ENCODE measurements around the gene TRDN.
"Not testable (repeated sequence)": the region's sequence is repeated elsewhere in the genome, so short reads cannot be mapped to it uniquely, and the experiment has no call there.

The TRDN gene

DNA sequence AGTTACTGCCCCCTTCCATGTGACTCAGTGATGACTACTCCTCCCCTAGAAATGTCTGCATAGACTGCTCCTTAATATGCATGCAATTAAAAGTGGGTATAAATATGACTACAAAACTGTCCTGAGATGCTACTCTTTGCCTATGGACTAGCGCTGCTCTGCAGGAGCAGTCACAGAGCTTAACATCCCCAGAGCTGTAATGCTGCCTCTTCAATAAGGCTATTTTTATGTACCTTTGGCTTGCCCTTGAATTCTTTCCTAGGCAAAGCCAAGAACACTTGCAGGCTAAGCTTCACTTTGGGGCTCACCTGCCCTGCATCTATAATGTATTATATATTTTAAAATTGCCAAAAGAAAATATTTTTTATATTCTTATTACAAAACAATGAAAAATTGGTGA, 341.6 kb downstream of the TRDN start:
- no peak for DNase-seq (ENCODE audit: low spot score)

DNA sequence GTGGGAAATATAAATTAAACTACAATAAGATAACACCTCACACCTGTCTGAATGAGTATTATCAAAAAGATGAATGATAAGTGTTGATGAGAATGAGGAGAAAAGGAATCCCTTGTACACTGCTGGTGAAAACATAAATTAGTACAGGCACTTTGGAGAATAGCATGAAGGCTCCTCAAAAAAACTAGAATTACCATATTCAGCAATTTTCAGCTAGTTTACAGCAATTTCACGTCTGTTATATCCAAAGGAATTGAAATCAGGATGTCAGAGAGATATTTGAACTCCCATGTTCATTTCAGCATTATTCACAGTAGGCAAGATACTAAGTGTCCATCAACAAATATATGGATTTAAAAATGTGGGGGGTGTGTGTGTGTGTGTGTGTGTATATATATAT, 348.1 kb downstream of the TRDN start:
- DNase-seq (ENCODE audit: low spot score), result no peak

GRCh38 chr6:123276546-123276980, 360.2 kb downstream of the TRDN start:
- DNase-seq (ENCODE audit: low spot score), result no peak

DNA sequence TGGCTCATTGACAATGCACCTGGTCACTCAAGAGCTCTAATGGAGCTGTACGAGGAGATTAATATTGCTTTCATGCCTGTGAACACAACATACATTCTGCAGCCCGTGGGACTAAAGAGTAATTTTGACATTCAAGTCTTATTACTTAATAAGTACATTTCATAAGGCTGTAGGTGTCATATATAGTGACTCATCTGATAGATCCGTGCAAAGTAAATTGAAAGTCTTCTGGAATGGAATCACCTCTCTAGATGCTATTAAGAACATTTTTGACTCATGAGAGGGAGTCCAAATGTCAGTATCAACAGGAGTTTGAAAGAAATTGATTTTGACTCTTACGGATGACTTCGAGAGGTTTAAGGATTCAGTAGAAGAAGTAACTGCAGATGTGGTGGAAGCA, 372.8 kb downstream of the TRDN start:
- DNase-seq (ENCODE audit: low spot score), result no peak

DNA sequence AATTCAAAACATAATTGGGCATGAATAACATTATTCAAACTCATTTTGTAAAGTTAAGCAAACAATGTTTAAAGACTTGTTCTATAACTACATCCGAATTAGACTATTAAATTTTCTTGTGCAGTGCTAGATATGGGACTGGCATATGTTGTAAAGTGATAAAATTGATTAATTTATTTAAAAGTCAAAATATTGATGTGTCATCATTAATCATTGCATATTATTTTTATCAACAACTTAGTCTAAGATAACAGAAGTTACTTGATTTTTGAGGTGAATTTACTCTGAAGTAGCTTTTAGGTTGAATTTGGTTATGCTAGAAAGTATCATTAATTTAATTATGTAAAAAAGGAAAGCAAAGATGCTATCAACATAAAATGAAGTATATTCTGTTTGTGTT, 396.1 kb downstream of the TRDN start:
- no peak for DNase-seq (ENCODE audit: low spot score)

DNA sequence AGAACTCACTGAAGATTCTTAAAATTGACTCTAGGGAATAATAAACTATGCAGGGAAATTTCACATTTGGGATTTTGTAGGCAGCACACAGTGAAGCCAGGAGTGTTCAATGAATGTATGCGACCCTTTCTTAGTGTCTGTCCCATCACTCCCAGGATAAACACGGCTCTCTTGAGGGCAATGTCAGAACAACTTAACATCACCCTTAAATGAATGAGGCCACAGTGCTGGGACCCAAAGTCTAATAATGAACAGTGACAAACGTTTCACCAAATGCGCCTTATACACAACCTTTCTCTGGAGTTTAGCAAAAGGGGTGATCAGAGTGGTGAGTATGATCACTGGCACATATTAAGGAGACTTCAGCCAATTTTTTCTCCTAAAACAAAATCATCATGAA, 403.4 kb downstream of the TRDN start:
- DNase-seq (ENCODE audit: low spot score), result no peak

- DNase-seq (ENCODE audit: low spot score), result not testable (repeated sequence)
These were observed 409.0 kb downstream of the TRDN start for GRCh38 chr6:123227789-123228188.

DNA sequence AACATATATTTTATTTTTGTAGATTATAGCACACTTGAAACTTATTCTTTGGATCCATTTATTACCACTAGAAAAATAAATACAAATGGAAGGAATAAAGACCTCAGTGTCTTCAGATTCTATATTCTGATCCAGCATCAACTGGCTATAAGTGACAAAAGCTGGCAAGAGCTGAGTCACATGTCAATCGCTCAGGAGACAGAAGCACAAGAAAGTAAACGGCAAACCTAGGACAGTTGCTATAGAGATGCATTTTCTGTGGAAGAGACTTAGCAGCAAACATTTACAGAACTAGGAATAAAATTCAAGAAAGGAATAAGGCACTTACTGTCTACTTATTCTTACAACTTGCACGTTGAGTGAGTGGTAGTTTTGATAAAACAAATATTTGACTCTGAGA, 410.4 kb downstream of the TRDN start:
- DNase-seq (ENCODE audit: low spot score), result no peak

GRCh38 chr6:123224077-123224476, 412.7 kb downstream of the TRDN start:
- no peak for DNase-seq (ENCODE audit: low spot score)

- no peak for DNase-seq (ENCODE audit: low spot score)
These were observed 413.3 kb downstream of the TRDN start for GRCh38 chr6:123223461-123223860.

DNA sequence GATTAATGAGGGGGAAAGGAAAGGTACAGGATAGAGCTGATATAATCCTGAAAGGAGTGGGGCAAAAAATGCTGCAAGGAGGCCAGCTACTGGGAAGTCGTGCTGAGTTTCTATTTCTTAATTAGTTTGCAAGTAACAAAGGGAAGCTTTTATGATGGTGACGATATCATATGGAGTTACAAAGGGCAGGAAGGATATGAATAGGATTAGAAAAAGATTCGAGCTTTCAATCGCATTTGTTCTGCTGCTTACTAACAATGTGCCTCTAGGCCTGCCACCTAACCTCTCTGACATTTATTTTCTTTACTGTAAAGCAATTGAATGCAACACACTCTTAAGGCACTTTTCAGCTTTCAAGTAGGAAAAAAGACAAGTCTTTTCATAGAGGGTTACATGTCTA, 421.5 kb downstream of the TRDN start:
- no peak for DNase-seq (ENCODE audit: low spot score)

DNA sequence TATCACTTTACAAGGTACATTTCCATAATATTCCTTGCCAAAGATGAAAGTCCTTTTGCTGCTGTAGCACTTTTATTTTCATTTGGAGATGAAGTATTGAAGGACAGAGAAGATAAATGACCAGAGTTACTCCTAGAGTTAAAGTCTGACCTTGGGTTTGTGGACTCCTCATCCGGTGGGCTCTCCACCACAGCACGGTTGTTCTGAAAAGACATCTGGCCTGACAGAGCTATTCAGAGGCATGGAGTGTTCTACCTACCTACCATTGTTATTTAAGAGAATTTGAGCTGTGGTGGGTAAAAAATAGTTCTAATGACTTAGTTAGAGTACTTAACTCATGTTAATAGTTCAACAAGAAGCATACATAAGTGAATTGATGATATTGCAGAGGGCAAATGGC, 422.3 kb downstream of the TRDN start:
- DNase-seq (ENCODE audit: low spot score), result no peak

DNA sequence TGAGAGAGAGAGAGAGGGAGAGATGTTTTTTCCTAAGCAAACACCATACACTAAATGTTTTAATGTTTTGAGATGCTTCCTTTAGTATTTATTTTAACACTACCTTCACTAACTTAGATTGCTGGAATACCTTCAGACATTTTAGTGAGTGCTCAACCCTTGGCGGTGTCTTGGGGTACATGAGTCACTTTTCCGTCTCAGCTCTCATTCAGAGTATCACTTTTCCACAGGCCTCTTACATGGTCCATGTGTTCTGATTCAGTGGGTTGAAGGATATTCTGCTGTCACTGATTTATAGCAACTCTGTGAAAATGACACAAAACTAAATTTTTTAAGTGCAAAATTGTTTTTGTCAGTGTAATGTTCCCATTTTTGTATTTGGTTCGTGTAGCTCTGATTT, 422.8 kb downstream of the TRDN start:
- DNase-seq (ENCODE audit: low spot score), result no peak

GRCh38 chr6:123211777-123212545, 424.8 kb downstream of the TRDN start:
- DNase-seq (ENCODE audit: low spot score), result no peak

DNA sequence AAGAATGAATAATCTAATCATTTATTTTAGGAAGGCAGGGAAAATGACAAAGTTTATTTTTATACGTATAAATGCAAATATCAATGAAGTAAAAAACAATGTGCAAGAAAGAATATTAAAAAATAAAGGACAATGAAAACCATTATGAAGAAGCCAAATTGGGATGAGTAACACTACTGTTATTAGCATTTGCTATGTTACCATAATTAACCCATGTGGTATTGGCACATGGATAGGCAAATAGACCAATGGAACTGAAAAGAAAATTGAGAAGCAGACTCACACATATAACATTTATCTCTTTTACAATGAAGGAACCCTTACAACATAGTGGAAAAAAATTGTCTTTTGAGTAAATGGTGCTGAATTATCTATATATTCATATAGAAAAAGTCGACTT, 426.1 kb downstream of the TRDN start:
- no peak for DNase-seq (ENCODE audit: low spot score)

- no peak for DNase-seq (ENCODE audit: low spot score)
These were observed 428.7 kb downstream of the TRDN start for GRCh38 chr6:123207967-123208510.

DNA sequence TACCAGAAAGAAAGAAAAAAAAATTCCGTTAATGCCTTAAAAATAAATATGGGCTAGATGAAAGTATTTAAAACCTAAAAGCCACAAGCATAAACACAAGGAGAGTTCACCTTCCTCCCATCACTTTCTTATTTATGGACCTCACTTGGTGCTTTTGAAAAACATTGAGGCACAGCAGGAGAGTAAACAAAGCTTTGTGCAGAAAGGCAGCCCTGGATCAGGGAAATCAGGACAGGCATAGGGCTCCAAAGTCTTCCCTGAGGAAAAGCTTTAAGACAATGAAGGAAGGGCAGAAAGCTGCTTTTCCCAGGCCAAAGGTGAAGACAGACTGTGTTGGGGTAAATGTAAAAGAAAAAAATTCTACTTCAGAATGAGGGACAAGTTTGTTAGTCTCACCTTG, 432.8 kb downstream of the TRDN start:
- DNase-seq (ENCODE audit: low spot score), result no peak

DNA sequence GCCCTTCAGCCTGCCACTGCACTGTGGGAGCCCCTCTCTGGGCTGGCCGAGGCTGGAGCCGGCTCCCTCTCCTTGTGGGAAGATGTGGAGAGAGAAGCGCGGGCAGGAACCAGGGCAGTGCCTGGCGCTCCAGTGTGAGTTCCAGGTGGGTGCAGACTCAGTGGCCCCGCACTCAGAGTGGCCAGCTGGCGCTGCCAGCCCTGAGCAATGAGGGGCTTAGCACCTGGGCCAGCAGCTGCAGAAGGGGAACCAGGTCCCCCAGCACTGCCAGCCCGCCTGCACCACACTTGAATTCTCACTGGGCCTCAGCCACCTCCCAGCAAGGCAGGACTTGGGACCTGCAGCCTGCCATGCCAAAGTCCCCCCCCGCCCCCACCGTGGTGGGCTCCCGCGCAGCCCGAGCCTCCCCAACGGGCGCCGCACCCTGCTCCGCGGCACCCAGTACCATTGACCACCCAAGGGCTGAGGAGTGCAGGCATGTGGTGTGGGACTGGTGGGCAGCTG, 434.8 kb downstream of the TRDN start:
- no peak for DNase-seq (ENCODE audit: low spot score)

GRCh38 chr6:123193298-123193697, 443.5 kb downstream of the TRDN start:
- no peak for DNase-seq (ENCODE audit: low spot score)

DNA sequence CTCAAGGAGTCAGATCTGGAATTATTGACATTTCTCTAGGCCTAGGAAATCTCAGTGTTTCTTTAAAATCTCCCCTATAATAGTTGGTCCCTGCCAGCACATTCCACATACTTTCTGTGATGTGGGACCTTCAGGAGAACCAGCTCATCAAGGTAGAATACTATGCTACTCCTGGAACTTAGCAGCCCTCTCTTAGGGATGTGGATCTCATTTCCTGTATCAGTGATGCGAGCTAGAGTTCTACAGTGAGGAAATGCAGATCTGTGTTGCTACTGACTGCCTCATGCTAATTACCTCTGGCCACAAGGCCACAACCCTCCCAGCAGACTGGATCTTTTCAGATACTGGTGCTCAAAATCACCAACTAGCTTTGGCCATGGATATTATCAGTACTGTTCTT, 446.9 kb downstream of the TRDN start:
- no peak for DNase-seq (ENCODE audit: low spot score)

GRCh38 chr6:123182998-123183397, 453.8 kb downstream of the TRDN start:
- DNase-seq (ENCODE audit: low spot score), result no peak

DNA sequence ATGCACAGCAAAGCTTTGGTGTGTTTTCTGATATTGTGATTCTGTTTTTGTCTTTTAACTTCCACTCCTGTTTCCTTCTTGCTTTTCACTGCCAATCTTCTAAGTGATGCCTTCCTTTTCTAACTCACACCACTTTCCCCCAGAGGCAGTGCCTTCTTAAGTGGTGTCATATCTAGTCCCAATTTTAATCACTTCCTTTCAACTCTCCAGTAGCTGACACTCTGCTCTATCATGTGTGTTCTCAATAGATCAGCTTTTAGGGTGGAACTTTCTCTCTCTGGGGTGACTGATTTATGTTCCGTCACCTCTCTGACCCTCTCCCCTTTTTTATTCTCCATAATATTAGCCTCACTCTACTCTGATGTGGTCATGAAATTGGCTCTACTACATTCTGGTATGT, 460.0 kb downstream of the TRDN start:
- no peak for DNase-seq (ENCODE audit: low spot score)

- no peak for DNase-seq (ENCODE audit: low spot score)
These were observed 465.2 kb downstream of the TRDN start for GRCh38 chr6:123171341-123172115.
